HCT116 (cell line): Measurements from ENCODE around the gene TCF7L1. TPM values are rescaled to one million over a fixed set of nuclear protein-coding genes. Genes with fewer than 3 reads are reported as not detected.
"Not testable (repeated sequence)": the region's sequence is repeated elsewhere in the genome, so short reads cannot be mapped to it uniquely, and the experiment has no call there.

Source experiments
- ATAC-seq: fragments of 200-7000 bp; cut with Tn5 transposase; 2 replicates; pipeline ENCODE4 v1.9.1; 2020; ENCODE audit warnings: mild to moderate bottlenecking, moderate library complexity
- BruUV-seq: library from RNA; stranded (reverse); fragments of 400-500 nt; replicated peaks from 2 replicates; lab custom pipeline; 2021; lab: Mats Ljungman, UMichigan
- CTCF ChIA-PET: fragments of 300-600 bp; sonication (Branson Sonifier 250); formaldehyde crosslinking; loops from one replicate; lab custom pipeline; 2021; ENCODE audit warnings: antibody characterized with exemption; lab: Charles Lee
- POLR2A ChIA-PET: fragments of 300-600, 350-600 bp; sonication (Branson Sonifier 250); formaldehyde crosslinking; loops from one replicate; lab custom pipeline; 2021; ENCODE audit warnings: antibody characterized with exemption; lab: Charles Lee
- RAD21 ChIA-PET, 2 experiments: fragments of 300-600 bp; sonication (Branson Sonifier 250); formaldehyde crosslinking; loops; one replicate each; lab custom pipeline; 2023; ENCODE audit warnings: low total read pairs in 2 of 2; ENCODE audit not compliant: uncharacterized antibody in 2 of 2, unreplicated experiment in 2 of 2, low non-redundant PET in 1 of 2; lab: Charles Lee
- DNase-seq: peaks from one replicate; pipeline ENCODE4 v3.0.0-alpha.2; 2010; ENCODE audit warnings: low read depth, low spot score
- H2AFZ ChIP-seq: fragments of 200-600 bp; shearing (Covaris generic), sonication (generic); 2 replicates; pipeline ENCODE4 v1.6.1; 2017; ENCODE audit warnings: low read depth, mixed run types, mixed read lengths, antibody characterized with exemption, low read length; ENCODE audit not compliant: poor library complexity, severe bottlenecking
- H3K27ac ChIP-seq: 2 replicates; pipeline ENCODE4 v1.5.1; 2012; ENCODE audit warnings: low read depth, low read length
- H3K27me3 ChIP-seq: fragments of 200-600 bp; sonication (generic); 2 replicates; pipeline ENCODE4 v1.6.1; 2016; ENCODE audit warnings: mixed run types, low read length, mixed read lengths; ENCODE audit not compliant: insufficient read depth
- H3K36me3 ChIP-seq, 2 experiments: fragments of 200-500 bp in 1 of 2; fragments of 200-600 bp in 1 of 2; sonication (Bioruptor generic) in 1 of 2; sonication (generic) in 1 of 2; 2 replicates each; pipeline versions ENCODE4 v1.5.1 to v1.6.1; 2014 to 2016; ENCODE audit warnings: low read length in 2 of 2, inconsistent platforms in 1 of 2, mixed read lengths in 1 of 2, mixed run types in 1 of 2; ENCODE audit not compliant: insufficient read depth in 2 of 2, control insufficient read depth in 1 of 2
- H3K4me1 ChIP-seq, 2 experiments: fragments of 200-600 bp in 1 of 2; sonication (generic) in 1 of 2; 2 replicates each; pipeline versions ENCODE4 v1.5.1 to v1.6.1; 2012 to 2017; ENCODE audit warnings: low read length in 2 of 2, inconsistent platforms in 1 of 2, mild to moderate bottlenecking in 1 of 2, mixed read lengths in 1 of 2, mixed run types in 1 of 2, moderate library complexity in 1 of 2; ENCODE audit not compliant: insufficient read depth in 2 of 2, control insufficient read depth in 1 of 2
- H3K4me2 ChIP-seq: fragments of 200-600 bp; sonication (generic); 2 replicates; pipeline ENCODE4 v1.6.1; 2017; ENCODE audit warnings: mixed run types, low read length, mixed read lengths
- H3K4me3 ChIP-seq, 2 experiments: fragments of 200-600 bp in 1 of 2; sonication (generic) in 1 of 2; replicated peaks in 1 of 2; 2 replicates each; pipeline ENCODE4 v1.5.1; 2011 to 2016; ENCODE audit warnings: low read length in 2 of 2, control low read depth in 1 of 2, low read depth in 1 of 2, mild to moderate bottlenecking in 1 of 2, mixed read lengths in 1 of 2, mixed run types in 1 of 2
- H3K79me2 ChIP-seq: fragments of 200-600 bp; sonication (generic); 2 replicates; pipeline ENCODE4 v1.6.1; 2017; ENCODE audit warnings: mild to moderate bottlenecking, mixed run types, low read length, moderate library complexity, mixed read lengths; ENCODE audit not compliant: insufficient read depth
- H3K9ac ChIP-seq: fragments of 200-600 bp; sonication (generic); 2 replicates; pipeline ENCODE4 v1.6.1; 2016; ENCODE audit warnings: low read length, mixed read lengths
- H3K9me2 ChIP-seq: fragments of 200-600 bp; sonication (generic), shearing (Covaris generic); 2 replicates; pipeline ENCODE4 v1.6.1; 2017; ENCODE audit warnings: mixed run types, mild to moderate bottlenecking, moderate library complexity; ENCODE audit not compliant: insufficient read depth
- H3K9me3 ChIP-seq, 2 experiments: fragments of 200-500 bp in 1 of 2; fragments of 200-600 bp in 1 of 2; sonication (Bioruptor generic) in 1 of 2; sonication (generic) in 1 of 2; 2 replicates each; pipeline ENCODE4 v1.6.1; 2014 to 2017; ENCODE audit warnings: low read length in 2 of 2, mixed read lengths in 2 of 2, inconsistent platforms in 1 of 2, low read depth in 1 of 2, mild to moderate bottlenecking in 1 of 2, mixed run types in 1 of 2, moderate library complexity in 1 of 2; ENCODE audit not compliant: control insufficient read depth in 1 of 2, insufficient read depth in 1 of 2
- H4K20me1 ChIP-seq: fragments of 200-600 bp; sonication (generic), shearing (Covaris generic); 2 replicates; pipeline ENCODE4 v1.6.1; 2017; ENCODE audit warnings: mixed run types, mild to moderate bottlenecking, moderate library complexity; ENCODE audit not compliant: insufficient read depth
- ELF1 ChIP-seq: IDR thresholded peaks from 2 replicates; pipeline ENCODE4 v1.6.1; 2012; ENCODE audit warnings: low read depth, borderline replicate concordance
- EZH2 ChIP-seq: fragments of 200-600 bp; sonication (generic); IDR thresholded peaks from 2 replicates; pipeline ENCODE4 v1.6.1; 2017; ENCODE audit warnings: antibody characterized with exemption, mixed run types
- REST ChIP-seq: IDR thresholded peaks from 2 replicates; pipeline ENCODE4 v1.6.1; 2012; ENCODE audit warnings: low read depth
- intact Hi-C: fragments of 100-400 bp; cut with micrococcal nuclease; formaldehyde crosslinking; loops from 2 replicates; pipeline ENCODE4 v1.10.0; 2022
- total RNA-seq: library from RNA; stranded (reverse); gene quantifications from one replicate; pipeline ENCODE4 v1.2.1, GENCODE V29; 2021; ENCODE audit not compliant: unreplicated experiment

The TCF7L1 gene
- total RNA-seq, 1 experiment from 2014 or later = 10.3 TPM

GRCh38 chr2:85327822-85328617 is 194.8 kb downstream of the TCF7L1 start, which contains the start of gene TGOLN2 (continued):
- no peak for TF ChIP-seq REST
- TF ChIP-seq, all 23 proteins: peak for 10

DNA sequence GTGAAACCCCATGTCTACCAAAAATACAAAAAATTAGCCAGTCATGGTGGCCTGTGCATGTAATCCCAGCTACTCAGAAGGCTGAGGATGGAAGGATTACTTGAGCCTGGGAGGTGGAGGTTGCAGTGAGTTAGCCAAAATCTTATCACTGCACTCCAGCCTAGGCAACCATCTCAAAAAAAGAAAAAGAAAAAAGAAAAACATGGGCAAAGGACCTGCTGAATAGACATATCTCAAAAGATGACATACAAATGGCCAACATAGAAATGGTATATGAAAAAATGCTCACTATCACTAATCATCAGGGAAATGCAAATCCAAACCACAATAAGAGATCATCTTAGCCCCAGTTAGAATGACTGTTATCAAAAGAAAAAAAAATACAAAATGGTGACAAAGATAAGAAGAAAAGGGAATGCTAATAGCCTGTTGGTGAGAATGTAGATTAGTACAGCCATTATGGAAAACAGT is 196.0 kb downstream of the TCF7L1 start:
- intact Hi-C loops = loop anchor here (10.0 kb wide), 1 partner anchor 226 kb away; no protein-coding TSS in a partner anchor
- no TSS peak for BruUV-seq
- Histone ChIP-seq H3K4me2 (peak overlapping the region; percentile 90; the same call in 1 of the 2 replicates), H3K9me3 (no peaks in the 10 kb centered on the region), H3K4me1 (peaks cover 10 to 21% of the 10 kb centered on the region in 2 experiments), H3K79me2 (peaks cover 36% of the 10 kb centered on the region), H2AFZ (no peak overlapping the region), H3K36me3 (peaks cover 10 to 18% of the 10 kb centered on the region in 2 experiments; a peak in 2 of 4 replicates), H3K9ac (no peak overlapping the region), H3K4me3 (peak overlapping the region in 1 of 2 experiments; percentile 89; a peak in 3 of 4 replicates), H3K9me2 (no peaks in the 10 kb centered on the region), H3K27ac (no peak overlapping the region; the same call in 1 of the 2 replicates), H3K27me3 (no peaks in the 10 kb centered on the region), H4K20me1 (peaks cover 5% of the 10 kb centered on the region; the same call in 1 of the 2 replicates)
- POLR2A ChIA-PET = interaction anchor here (1.4 kb wide), 1 partner anchor 9 kb away, joined by 3 read pairs; no protein-coding TSS in a partner anchor
- CTCF ChIA-PET = no interaction called here
- RAD21 ChIA-PET = no interaction called here
- no peak for ATAC-seq
- no peak for TF ChIP-seq ELF1
- no peak for TF ChIP-seq EZH2
- no peak for DNase-seq

GRCh38 chr2:85329701-85330100 is 196.5 kb downstream of the TCF7L1 start:
- Histone ChIP-seq H3K36me3 (peaks cover 6 to 15% of the 10 kb centered on the region in 2 experiments; a peak in 2 of 4 replicates), H3K79me2 (peaks cover 31% of the 10 kb centered on the region), H3K4me1 (peaks cover 10 to 21% of the 10 kb centered on the region in 2 experiments)
- H3K4me3 ChIP-seq, H3K4me2 ChIP-seq, H2AFZ ChIP-seq, H3K27me3 ChIP-seq, BruUV-seq, H4K20me1 ChIP-seq, H3K27ac ChIP-seq, CTCF ChIA-PET, H3K9ac ChIP-seq, ATAC-seq, DNase-seq, RAD21 ChIA-PET, H3K9me2 ChIP-seq, H3K9me3 ChIP-seq: not testable (repeated sequence)
- intact Hi-C loops = loop anchor here (10.0 kb wide), 1 partner anchor 225 kb away; no protein-coding TSS in a partner anchor
- POLR2A ChIA-PET = interaction anchor here (1.4 kb wide), 1 partner anchor 10 kb away, joined by 3 read pairs; no protein-coding TSS in a partner anchor
